ENCODE measurements around the gene HSPB8.
A peak's percentile ranks its signal among the peaks of the same experiment; 100 is the strongest.
"Not testable (repeated sequence)": the region's sequence is repeated elsewhere in the genome, so short reads cannot be mapped to it uniquely, and the experiment has no call there.

Gene HSPB8

DNA sequence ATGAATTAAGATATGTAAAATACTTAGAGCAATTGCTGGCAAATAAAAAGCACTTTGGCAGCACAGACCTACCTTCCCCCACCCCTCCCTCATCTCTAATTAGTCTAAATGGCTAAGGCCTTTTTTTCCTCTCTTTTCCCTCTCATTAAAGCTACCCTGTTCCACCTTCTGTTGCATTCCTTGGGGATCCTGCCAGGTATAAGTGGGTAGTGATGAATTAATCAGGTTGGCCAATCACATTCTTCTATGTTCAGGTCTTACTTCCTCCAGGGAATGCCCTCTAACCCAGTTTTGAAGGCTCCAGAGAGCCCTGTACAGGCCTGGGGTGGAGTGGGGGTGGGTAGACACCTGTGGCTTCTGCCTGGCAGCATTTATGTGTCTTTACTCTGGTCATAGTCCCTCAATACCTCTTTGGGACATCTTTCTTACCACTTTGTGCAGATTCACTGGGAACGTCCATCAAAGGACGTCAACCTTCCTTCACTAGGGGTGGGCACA lies 28.4 kb downstream of the HSPB8 start:
- DNase-seq, result peak; percentile 53

DNA sequence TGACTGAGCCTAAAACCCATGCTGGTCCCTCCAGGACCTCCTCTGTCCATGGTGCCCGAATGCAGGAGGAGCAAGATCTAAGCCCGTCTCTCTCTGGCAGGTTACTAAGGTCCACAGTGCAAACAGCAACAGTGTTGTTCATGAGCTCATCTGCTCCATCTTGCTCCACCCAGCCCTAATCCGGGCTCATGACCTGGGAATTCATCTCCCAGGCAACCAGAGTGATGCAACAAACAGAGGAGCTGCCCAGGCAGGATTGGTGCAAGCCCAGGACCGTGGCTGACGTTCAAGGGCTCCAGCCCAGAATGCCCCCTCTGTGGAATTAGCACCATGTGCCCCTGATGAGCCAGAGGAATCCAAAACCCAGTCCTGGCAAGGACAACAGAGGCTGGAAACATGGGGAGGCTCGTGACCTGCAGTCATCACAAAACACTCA lies 29.9 kb downstream of the HSPB8 start:
- no peak for DNase-seq

DNA sequence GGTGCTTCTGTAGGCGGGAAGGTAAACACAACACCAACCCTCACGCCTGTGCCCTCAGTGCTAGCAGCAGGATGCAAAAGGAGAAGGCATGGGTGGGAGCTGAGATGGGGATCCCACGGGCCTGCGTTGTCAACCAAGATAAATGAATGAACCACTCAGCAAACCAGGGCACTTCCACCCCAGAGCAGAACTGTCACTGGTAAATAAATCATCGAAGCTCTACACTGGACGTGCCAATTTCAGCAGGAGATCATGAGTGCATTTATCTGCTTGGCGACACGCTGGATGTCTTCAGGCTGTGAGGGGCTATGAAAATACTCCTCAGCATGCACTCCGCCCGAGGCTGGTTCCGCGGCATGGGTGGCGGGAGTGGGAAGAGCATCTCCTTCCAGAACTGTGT lies 33.2 kb downstream of the HSPB8 start:
- DNase-seq, result no peak

DNA sequence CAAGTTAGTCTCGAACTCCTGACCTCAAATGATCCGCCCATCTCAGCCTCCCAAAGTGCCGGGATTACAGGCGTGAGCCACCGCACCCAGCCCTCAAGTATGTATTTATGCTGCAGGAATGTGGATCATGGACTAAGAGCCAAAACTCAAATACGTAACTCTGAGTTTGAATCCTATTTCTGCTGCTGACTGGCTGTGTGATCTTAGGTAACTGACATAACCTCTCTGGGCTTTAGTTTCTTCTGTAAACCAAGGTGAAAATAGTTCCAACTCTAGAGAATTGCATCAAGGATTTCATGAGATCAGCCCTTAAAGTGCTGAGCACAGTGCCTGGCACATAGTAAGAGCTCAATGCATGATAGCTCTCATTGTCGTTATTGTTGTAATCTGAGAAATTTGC lies 37.4 kb downstream of the HSPB8 start:
- no peak for DNase-seq

DNA sequence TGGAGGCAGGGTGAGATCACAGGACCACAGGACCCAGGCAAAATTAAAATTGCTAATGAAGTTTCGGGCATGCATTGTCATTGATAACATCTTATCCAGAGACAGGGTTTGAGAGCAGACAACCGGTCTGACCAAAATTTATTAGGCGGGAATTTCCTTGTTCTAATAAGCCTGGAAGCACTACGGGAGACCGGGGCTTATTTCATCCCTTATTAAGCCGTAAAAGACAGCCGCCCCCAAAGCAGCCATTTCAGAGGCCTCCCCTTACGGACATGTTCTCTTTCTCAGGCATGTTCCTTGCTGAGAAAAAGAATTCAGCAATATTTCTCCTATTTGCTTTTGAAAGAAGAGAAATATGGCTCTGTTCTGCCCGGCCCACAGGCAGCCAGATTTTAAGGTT lies 40.1 kb downstream of the HSPB8 start:
- not testable (repeated sequence) for DNase-seq

DNA sequence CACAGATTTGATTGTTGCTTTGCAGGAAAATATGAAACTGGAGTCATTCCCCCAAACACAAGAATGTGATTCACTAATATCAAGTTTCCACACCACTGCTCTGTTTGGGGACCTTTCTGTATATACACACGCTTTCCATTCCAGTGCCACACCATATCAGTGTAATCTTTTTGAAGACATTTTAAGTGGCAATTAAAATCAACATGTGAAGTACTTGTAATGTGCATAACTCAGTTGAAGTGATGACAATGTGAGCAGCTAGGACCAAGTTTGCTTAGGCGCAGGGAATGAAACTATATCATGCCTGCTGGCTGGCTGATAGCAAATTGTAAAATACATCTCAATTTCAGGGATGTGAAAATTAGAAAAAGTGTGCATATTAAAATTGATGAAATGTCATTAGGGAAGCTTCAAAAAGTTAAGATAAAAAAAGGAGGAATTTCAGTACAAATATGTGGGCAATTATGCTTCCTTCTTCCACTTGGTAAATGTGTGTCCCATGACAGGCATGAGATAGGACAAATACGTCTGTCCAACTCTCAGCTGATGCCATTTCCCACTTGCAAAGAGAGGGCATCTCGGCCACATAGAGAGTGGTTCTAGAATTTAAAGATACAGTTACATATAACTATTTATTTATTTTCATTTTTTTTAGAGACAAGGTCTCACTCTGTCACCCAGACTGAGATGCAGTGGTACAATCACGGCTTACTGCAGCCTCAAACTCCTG lies 43.7 kb downstream of the HSPB8 start:
- peak; percentile 73 for DNase-seq

DNA sequence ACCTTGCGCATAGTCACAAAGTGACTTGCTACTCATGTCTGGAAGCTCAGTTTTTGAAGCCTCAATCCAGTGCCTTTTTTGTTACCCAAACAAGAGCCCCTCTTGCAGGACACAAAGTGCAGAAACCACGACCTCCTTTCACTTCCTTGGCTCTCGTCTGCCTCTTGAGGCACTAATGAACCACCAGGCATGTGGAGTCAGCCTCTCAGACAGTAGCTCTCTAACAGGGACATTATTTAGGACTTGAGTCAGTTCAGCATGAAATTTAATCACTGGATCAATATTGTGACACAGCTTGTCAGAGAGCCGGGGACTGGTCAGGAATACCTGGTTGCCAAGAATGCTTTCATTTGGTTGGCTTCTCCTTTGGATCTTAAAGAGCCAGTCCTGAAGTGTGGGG lies 46.7 kb downstream of the HSPB8 start:
- peak; percentile 84 for DNase-seq

DNA sequence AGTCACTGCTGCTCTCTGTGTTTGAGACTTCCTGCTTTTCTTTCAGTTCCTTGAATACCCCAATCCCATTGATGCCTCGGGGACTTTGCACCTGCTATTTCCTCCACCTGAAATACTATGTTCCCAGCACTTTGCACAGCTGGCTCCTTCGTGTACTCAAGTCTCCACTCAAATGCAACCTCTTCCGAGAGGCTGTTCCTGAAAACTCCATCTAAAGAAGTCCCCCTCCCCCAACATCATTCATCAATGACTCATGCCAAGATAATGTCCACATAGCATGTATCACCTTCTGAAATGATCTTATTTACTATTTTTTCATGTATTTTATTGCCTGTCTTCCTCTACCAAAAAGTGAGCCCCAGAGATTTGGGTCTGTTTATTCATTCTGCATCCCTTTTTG lies 48.6 kb downstream of the HSPB8 start:
- DNase-seq, result no peak

DNA sequence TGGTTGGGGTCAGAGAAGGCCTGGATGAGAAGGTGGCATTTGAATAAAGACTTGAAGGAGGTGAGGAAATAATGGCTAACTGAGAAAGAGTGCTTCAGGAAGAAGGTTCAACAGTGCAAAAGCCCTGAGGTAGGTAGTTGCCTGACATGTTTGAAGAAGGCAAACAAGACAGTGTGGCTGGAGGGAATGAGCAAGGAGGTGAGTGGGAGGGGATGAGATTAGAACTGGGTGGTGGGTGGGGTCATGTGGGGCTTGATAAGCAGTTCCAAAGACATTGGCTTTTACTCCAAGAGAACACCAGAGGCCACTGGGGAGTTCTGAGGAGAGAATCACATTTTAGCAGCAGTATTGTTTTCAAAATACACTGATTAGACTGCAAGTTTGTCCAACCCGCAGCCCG lies 50.5 kb downstream of the HSPB8 start:
- no peak for DNase-seq

DNA sequence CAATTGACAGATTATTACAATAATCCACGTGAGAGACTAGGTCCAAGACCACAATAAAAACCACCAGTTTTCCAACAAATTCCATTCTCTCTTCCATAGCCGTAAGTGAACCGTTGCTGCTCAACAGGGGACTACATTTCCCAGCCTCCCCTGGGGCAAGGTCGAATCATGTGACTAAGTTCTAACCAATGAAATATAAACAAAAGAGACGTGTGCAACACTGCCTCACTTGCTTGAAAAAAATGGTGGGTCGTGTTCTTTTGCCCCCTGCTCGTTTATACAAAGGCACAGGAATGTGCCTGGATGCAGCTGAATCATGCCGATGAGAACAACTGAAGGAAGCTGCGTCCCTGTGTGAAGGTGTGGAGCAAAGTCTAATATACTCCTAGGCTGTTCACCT lies 51.1 kb downstream of the HSPB8 start:
- DNase-seq, result no peak

DNA sequence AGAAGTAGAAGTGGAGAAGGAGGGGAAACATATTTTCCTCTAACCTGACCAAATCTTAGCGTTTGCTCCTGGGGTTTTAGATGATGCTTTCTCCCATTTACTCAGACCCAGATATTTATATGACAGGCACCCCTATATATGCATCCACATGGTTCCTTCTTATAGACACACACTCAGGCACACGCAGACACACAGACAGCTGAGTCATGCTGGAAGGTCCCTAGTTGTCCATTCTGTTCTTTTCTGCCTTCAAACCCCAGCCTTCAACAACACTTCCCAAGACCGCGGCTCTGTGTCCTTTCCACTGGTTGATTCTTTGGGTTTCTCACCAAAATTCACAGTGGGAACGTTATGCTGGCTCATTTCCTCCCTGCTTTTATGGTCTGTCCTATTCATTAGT lies 52.1 kb downstream of the HSPB8 start:
- no peak for DNase-seq

DNA sequence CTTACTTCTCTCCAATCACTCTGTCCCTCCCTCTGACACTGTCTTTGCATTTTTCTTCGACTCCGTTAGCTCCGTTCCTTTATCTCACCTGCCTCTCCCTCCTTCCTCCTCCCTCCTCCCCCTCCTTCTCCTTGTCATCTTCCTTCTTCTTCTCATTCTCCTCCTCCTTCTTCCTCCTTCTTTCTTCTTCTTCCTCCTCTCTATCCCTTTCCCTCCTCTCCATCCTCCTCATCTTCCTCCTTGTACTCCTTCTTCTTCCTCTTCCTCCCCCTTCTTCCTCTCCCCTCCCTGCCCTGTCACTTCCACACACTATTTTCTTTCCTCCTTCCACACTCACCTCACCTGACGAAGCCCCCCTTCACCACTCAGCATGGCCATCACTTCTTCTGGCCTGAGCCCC lies 53.0 kb downstream of the HSPB8 start:
- DNase-seq, result no peak

DNA sequence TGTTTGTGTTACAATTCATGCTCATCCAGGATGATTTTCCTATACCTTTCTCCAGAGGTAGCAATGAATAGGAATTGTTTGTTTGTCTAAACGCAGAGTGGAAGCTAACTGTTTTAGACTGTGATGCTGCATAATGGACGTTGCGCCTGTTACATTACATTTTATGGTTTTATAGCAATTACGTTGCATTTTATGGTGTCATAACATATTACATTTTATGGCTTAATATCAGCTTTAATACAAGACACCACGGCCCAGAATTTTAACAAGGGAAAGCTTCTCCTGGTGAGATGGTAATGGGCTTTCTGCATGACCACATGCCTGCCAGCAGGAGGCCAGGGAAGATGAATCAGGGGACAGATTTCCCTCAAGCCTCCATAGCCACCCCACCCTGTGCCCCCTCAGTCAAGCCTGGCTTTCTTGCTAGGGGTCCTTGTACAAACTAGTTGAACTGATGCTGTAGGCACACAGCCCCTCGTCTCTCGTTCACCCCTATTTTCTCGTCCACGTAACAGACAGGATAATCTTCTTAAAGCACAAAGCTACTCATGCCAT lies 56.5 kb downstream of the HSPB8 start:
- DNase-seq, result no peak

DNA sequence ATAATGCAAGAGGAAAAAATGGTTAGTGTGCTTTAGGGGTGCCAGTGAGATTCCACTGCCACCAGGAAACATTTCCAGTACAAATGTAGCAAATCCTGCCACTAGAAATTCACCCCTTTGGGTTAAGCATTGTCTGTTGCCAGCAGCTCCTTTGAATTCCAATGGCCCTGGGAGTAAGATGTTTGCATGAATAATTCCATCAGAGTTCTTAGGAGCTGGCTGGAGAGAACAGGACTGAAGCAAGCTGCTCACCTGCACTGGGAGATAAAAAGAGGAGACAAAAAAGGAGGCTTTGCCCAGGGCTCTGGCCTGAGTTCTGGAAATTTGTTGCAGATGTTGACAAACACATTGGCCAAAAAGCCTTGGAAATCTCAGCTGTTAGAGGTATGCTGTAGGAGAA lies 57.6 kb downstream of the HSPB8 start:
- no peak for DNase-seq

DNA sequence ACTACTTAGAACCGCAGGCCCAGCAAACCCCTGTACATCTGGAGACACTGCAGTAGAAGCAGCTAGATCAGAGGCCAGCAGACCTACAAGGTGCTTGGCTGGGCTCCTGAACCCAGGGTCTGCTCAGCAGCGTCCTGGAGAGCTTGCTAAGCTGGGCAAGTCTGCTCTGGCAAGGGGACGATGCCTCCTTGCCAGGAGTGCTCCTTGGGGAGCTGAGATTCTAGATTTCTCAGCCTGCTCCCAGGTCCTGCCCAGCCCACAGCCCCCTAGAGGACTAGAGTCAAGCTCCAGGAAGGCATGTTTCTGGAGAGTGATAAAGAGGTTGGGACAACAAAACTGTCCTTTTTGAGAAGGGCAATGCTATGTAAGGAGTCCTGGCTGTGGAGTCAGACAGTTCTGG lies 60.3 kb downstream of the HSPB8 start:
- no peak for DNase-seq

DNA sequence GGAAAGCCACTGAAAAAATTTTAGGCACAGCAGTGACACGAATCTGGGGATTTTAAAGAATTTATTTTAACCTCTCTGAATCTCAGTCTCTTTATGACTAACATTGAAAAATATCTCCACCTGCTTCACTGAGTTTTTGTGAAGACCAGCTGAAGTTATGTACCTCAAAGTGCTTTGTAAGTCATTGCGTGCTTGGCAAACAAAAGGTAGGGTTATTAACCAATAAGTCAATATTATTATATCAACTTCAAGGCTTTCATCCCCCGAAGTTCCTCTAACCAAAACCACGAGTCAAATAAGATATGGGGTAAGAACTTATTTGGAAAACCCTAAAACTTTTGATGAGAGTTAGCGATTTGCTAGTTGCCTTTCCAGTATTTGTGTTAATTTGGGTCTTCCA lies 62.3 kb downstream of the HSPB8 start:
- no peak for DNase-seq

DNA sequence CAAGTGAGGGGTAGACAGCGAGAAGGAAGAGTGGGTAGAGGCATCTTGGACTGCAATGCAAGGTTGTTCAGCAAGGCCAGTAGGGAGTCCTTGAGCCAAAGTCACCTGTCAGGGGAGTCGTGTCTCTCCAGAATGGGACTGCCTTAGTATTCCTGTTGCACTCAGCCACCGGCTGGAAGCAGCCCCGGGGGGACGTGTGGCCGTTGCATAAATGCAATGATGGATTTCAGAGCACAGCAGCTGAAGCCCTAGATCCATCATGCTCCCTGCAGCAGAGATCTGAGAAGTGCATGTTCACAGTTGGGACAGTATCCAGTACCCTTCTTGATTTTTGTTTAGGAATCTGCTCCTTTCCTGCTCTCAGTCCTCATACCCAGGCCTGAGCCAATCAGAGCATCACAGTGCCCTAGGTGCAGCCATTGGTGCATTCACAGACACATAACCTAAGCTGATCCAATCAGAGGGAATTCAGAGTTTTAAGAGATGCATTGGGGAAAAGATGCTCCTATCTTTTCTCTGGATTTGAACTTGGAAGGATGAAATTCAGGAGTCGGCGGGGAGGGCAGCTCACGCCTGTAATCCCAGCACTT lies 62.9 kb downstream of the HSPB8 start:
- no peak for DNase-seq

All from DMS79 treated with DMSO at 0.1 percent for 48 hours (cell line).